HUES48 (cell line): ENCODE measurements around the gene PMPCA.
"Not testable (repeated sequence)": the region's sequence is repeated elsewhere in the genome, so short reads cannot be mapped to it uniquely, and the experiment has no call there.

Source experiments
- H3K27ac ChIP-seq: one replicate; pipeline ENCODE4 v1.7.0; 2013; ENCODE audit warnings: low read depth, low read length, inconsistent platforms
- H3K27me3 ChIP-seq: 2 replicates; pipeline ENCODE4 v1.6.1; 2013; ENCODE audit warnings: mild to moderate bottlenecking, low read length; ENCODE audit not compliant: control insufficient read depth, insufficient read depth
- H3K36me3 ChIP-seq: 2 replicates; pipeline ENCODE4 v1.6.1; 2013; ENCODE audit warnings: low read length; ENCODE audit not compliant: control insufficient read depth, insufficient read depth
- H3K4me1 ChIP-seq: 2 replicates; pipeline ENCODE4 v1.6.1; 2013; ENCODE audit warnings: mild to moderate bottlenecking, low read length; ENCODE audit not compliant: control insufficient read depth, insufficient read depth
- H3K4me3 ChIP-seq: 2 replicates; pipeline ENCODE4 v1.5.1; 2013; ENCODE audit warnings: mild to moderate bottlenecking, low read depth, low read length
- H3K9ac ChIP-seq: 2 replicates; pipeline ENCODE4 v1.6.1; 2013; ENCODE audit warnings: mild to moderate bottlenecking, low read depth, low read length, moderate library complexity
- H3K9me3 ChIP-seq: 2 replicates; pipeline ENCODE4 v1.6.1; 2013; ENCODE audit warnings: low read length; ENCODE audit not compliant: control insufficient read depth, insufficient read depth

Gene PMPCA

GRCh38 chr9:136422876-136423275 lies 12.4 kb downstream of the PMPCA start:
- Histone ChIP-seq H3K4me3 (no peak overlapping the region), H3K36me3 (peaks cover 65% of the 10 kb centered on the region), H3K4me1 (no peaks in the 10 kb centered on the region), H3K9me3 (no peaks in the 10 kb centered on the region), H3K27ac (no peak overlapping the region), H3K27me3 (no peaks in the 10 kb centered on the region), H3K9ac (no peak overlapping the region)

GRCh38 chr9:136423432-136424146 lies 13.1 kb downstream of the PMPCA start:
- Histone ChIP-seq H3K27ac (no peak overlapping the region), H3K36me3 (peaks cover 58% of the 10 kb centered on the region), H3K4me3 (no peak overlapping the region), H3K4me1 (no peaks in the 10 kb centered on the region), H3K9me3 (no peaks in the 10 kb centered on the region), H3K27me3 (no peaks in the 10 kb centered on the region), H3K9ac (no peak overlapping the region)

- Histone ChIP-seq H3K4me3 (no peak overlapping the region), H3K27ac (no peak overlapping the region), H3K9ac (no peak overlapping the region), H3K9me3 (no peaks in the 10 kb centered on the region), H3K4me1 (no peaks in the 10 kb centered on the region), H3K27me3 (no peaks in the 10 kb centered on the region), H3K36me3 (peaks cover 55% of the 10 kb centered on the region)
Observed at GRCh38 chr9:136424750-136425362, 14.4 kb downstream of the PMPCA start.

GRCh38 chr9:136425367-136425766 lies 14.9 kb downstream of the PMPCA start:
- not testable (repeated sequence) for H3K27ac ChIP-seq, H3K4me3 ChIP-seq, H3K9me3 ChIP-seq, H3K27me3 ChIP-seq, H3K9ac ChIP-seq, H3K4me1 ChIP-seq
- peaks cover 54% of the 10 kb centered on the region for H3K36me3 ChIP-seq

GRCh38 chr9:136426787-136427186 lies 16.3 kb downstream of the PMPCA start:
- H3K27me3 ChIP-seq = no peaks in the 10 kb centered on the region
- no peaks in the 10 kb centered on the region for H3K4me1 ChIP-seq
- no peak overlapping the region for H3K27ac ChIP-seq
- no peaks in the 10 kb centered on the region for H3K9me3 ChIP-seq
- no peak overlapping the region for H3K4me3 ChIP-seq
- no peak overlapping the region for H3K9ac ChIP-seq
- peaks cover 46% of the 10 kb centered on the region for H3K36me3 ChIP-seq

GRCh38 chr9:136429075-136429628 lies 18.7 kb downstream of the PMPCA start:
- H3K4me1 ChIP-seq = no peaks in the 10 kb centered on the region
- no peak overlapping the region for H3K27ac ChIP-seq
- no peak overlapping the region for H3K4me3 ChIP-seq
- H3K36me3 ChIP-seq = peaks cover 25% of the 10 kb centered on the region
- H3K9me3 ChIP-seq = no peaks in the 10 kb centered on the region
- H3K27me3 ChIP-seq = no peaks in the 10 kb centered on the region
- no peak overlapping the region for H3K9ac ChIP-seq

GRCh38 chr9:136429683-136430491 lies 19.4 kb downstream of the PMPCA start:
- Histone ChIP-seq H3K9ac (no peak overlapping the region), H3K9me3 (no peaks in the 10 kb centered on the region), H3K4me1 (no peaks in the 10 kb centered on the region), H3K27ac (no peak overlapping the region), H3K4me3 (no peak overlapping the region), H3K27me3 (no peaks in the 10 kb centered on the region), H3K36me3 (peaks cover 18% of the 10 kb centered on the region)

- Histone ChIP-seq H3K27me3 (no peaks in the 10 kb centered on the region), H3K27ac (no peak overlapping the region), H3K4me1 (no peaks in the 10 kb centered on the region), H3K9ac (no peak overlapping the region), H3K4me3 (no peak overlapping the region), H3K36me3 (peaks cover 19% of the 10 kb centered on the region), H3K9me3 (no peaks in the 10 kb centered on the region)
Observed at GRCh38 chr9:136430588-136431234, 20.3 kb downstream of the PMPCA start.

- no peaks in the 10 kb centered on the region for H3K4me1 ChIP-seq
- no peaks in the 10 kb centered on the region for H3K27me3 ChIP-seq
- H3K27ac ChIP-seq = no peak overlapping the region
- no peak overlapping the region for H3K9ac ChIP-seq
- no peaks in the 10 kb centered on the region for H3K9me3 ChIP-seq
- no peak overlapping the region for H3K4me3 ChIP-seq
- peaks cover 19% of the 10 kb centered on the region for H3K36me3 ChIP-seq
Observed at GRCh38 chr9:136431782-136432350, 21.4 kb downstream of the PMPCA start.

- Histone ChIP-seq H3K36me3 (peaks cover 19% of the 10 kb centered on the region), H3K4me1 (no peaks in the 10 kb centered on the region), H3K27me3 (no peaks in the 10 kb centered on the region), H3K9me3 (no peaks in the 10 kb centered on the region), H3K27ac (no peak overlapping the region), H3K9ac (no peak overlapping the region), H3K4me3 (no peak overlapping the region)
Observed at GRCh38 chr9:136432591-136432990, 22.1 kb downstream of the PMPCA start.
